HTR-8/SVneo (cell line): Measurements from ENCODE around the gene GUCY2F.

Source experiments
- DNase-seq: peaks from one replicate; pipeline ENCODE4 v3.0.0; 2011; ENCODE audit warnings: low spot score, mixed read lengths; ENCODE audit not compliant: insufficient read length
- FAIRE-seq: peaks from 2 replicates; lab custom pipeline; 2011; peaks lifted over from hg19 to GRCh38; lab: Jason Lieb, UNC

Gene GUCY2F

DNA sequence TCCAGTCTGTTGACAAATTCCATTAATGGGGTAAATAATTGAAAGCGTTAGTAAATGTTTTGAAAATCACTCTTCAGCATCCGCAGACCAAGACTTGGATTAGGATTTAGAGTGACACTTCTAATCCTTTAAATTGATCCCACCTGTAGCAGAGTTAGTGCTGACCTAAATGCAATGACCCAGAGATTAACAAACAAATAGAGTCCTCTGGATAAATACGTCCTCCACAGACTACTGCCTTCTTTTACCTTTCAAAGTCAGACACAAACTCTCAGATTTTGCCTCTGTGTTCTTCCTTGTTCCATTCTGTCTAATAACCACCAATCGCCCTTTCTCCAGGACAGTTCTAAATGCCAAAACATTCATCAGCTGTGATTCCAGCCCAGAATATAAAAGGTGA lies at the start of gene GUCY2F:
TSS of gene GUCY2F (minus strand) at position 101 of the 400 bp plus-strand sequence. CDS start 6,150 bp downstream, outside the sequence.
- DNase-seq = no peak
- FAIRE-seq = no peak

DNA sequence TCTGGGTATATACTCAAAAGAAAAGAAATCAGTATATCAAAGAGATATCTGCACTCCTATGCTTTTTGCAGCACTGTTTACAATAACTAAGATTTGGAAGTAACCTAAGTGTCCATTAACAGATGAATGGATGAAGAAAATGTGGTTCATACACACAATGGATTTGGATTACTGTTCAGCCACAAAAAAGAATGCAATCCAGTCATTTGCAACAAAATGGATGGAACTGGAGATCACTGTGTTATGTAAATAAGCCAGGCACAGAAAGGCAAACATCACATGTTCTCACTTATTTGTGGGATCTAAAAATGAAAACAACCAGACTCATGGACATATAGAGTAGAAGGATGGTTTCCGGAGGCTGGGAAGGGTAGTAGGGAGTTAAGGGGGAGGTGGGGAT lies 37.1 kb upstream of the GUCY2F start:
- FAIRE-seq = no peak
- no peak for DNase-seq

DNA sequence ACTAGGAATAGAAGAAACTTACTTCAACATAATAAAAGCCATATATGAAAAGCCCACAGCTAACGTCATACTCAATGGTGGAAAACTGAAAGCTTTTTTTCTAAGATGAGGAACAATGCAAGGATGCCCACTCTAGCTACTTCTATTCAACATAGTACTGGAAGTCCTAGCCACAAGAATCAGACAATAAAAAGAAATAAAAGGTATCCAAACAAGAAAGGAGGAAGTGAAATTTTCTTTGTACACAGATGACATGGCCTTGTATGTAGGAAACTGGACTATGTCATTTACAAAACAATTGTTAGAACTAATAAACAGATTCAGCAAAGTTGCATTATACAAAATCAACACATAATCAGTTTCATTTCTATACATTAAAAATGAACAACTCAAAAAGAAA lies 29.2 kb upstream of the GUCY2F start:
- FAIRE-seq = no peak
- DNase-seq = no peak

DNA sequence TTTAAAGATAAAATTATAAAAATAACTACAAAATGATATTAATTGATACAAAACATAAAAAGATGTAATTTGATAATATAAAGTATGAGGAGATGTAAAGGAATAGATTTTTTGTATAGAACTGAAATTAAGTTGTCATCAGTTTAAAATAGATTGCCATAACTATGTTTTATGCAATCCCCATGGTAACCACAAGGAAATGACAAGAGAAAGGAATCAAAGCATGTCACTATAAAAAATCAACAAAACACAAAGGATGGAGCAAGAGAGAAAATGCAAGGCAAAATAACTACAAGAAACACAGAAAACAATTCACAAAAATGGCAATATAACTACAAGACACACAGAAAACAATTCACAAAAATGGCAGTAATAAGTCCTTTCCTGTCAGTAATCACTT lies 27.0 kb upstream of the GUCY2F start:
- FAIRE-seq (no peak), DNase-seq (no peak)

DNA sequence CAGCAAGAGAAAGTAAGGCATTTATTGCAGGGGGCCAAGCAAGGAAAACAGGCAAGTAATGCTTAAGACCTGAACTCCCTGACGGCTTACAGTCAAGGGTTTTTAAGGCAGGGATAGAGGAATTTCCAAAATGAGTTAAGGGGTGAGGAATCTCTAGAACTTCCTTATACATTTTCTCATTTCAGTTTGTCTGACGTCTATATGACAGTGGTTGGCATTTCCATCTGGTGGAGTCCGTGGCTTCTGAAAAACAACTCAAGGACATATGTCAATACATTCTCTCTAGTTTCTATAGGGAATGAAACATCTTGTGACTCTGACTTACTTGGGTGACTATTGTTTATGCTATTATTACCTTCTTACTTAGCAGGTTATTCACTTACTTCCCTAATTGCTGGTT lies 19.3 kb upstream of the GUCY2F start:
- FAIRE-seq (no peak), DNase-seq (no peak)

DNA sequence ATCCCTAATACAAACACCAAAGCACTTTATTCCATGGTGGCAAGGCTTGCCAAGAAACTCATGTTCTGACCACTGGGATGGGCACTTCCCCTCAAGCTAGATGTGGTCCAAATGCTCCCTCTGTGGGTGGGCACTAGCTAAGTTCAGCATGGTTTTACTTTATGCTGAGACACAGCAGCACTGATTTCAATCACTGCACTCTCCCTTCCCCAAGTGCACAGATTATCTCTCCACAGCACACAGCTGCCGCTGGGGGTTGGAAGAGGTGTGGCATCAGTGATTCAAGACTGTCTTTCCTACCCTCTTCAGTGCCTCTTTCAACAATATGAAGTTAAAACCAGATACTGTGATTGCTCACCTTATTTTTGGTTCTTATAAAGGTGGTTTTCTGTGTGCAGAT lies 16.5 kb upstream of the GUCY2F start:
- FAIRE-seq (no peak), DNase-seq (no peak)

DNA sequence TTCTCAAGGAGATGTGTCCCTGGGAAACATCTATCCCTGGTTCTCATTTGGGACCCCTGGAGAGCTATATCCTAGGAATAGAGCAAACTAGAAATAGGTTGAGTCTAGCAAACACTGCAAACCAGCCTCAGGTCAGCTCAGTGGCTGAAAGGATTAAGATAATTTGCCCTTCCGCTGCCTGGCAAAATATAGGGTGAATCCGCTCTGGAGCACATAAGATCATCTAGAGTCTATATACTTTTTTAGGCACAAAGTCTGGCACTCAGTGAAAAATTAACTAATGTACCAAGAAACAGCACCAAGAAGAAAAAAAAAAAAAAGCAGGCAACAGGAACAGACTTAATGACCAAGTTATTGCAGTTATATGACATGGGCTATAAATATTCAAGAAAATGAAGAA lies 7.3 kb upstream of the GUCY2F start:
- FAIRE-seq (no peak), DNase-seq (no peak)

DNA sequence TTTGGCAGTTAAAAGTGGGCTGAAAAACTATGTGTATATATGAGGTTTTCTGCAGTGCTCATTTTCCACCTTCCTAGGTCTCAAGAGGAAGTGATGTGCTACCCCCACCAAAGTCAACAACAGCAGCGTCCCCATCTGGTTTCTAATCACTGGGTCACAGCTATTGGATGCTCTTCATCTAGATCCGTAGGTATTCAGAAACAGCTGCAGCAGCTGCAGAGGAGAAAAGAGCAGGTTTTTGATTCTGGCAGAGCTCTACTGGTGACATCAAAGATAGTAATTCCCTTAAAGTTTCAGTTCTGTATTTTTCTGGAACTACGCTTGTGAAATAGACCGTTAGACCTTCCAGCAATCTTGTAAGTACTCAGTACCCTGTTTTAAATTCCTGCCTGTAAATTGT lies 5.8 kb upstream of the GUCY2F start:
- FAIRE-seq (no peak), DNase-seq (no peak)

DNA sequence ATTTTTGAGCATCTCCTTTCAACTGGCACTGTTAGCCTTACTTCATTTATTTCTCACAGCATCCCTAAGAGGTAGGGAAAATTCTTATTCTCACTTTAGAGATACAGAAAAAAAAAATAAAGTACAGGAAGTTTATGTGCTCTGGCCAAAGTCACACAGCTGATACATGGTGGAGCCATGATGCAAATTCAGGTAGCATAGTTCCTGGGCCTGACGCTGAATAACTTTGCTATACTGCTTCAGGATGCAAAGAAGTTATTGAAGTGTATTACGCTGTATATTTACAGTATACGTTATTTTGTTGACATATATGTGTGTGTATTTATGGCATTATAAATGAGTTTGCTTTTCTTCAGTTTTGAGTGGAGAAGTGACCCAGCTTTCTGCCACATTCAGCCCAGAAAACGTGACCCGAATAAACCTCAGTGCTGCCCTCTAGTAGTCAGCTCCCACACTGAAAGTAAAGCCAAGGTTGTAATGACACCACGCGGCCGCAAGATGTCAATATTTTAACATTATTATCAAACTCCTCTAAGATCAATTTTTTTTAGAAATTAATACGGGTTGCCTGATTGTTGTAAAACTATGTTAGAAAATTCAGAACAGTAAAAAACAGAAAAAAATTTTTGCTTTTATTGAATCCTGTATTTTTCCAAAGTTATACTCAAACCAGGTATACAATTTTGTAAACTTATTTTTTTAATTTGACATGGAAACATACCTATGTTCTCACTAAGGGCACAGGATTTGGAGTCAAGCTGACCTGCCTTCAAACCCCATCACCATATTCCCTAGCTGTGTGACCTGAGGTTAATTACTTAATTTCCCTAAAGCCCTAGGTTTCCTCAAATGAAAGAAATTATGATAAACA lies 3.8 kb upstream of the GUCY2F start:
- peak; percentile 0 for DNase-seq
- no peak for FAIRE-seq

DNA sequence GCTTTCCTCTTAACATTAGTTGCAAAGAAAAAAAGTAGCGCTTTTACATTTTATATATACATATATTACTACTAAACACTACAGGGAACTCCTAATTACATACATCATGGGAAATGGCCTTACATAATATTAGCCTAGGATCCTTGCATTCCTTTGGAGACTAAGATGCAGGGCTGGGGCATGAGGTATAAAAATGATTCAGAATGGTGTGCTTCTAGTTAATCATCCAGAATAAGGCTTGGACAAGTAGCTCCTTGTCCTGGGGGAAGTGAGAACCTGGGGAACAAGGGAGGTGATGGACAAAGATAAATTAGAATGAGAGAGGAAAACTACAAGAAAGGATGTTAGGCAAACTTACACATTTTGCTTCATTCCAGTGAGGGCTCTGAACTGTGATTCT lies 3.0 kb upstream of the GUCY2F start:
- DNase-seq (no peak), FAIRE-seq (no peak)

DNA sequence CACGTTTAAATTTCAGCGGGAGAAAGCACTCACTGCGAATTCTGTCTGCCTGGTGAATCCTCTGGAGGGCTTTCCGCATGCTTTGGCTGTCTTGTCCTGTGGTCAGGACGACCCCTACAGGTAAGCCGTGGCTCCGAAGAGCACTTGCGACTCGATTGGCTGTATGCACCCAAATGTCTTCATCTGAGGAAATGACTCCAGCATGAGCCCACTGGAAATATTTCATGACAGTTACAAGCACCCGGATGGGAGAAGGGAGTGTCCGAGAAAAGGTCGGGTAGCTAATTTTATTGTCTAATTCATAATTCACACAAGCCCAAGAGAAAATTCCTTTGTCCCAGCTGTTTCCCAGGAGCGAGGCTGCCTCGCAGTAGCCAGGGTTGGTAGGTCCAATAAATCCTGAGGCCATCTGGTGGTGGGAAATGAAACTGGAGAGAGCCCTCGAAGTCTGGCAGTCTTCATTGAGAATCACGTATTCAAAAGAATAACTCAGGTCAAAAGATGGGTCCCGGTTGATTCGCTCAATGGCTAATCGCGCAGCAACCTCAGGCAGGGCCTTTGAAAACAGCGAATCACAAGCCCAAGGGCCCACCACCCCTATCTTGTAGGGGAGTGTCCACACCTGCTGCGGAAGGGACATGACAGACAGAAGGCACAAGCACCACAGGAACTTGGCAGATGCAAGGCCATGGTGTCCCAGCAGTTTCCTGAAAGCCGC lies 6.6 kb downstream of the GUCY2F start:
- DNase-seq = peak; percentile 3
- FAIRE-seq = no peak

DNA sequence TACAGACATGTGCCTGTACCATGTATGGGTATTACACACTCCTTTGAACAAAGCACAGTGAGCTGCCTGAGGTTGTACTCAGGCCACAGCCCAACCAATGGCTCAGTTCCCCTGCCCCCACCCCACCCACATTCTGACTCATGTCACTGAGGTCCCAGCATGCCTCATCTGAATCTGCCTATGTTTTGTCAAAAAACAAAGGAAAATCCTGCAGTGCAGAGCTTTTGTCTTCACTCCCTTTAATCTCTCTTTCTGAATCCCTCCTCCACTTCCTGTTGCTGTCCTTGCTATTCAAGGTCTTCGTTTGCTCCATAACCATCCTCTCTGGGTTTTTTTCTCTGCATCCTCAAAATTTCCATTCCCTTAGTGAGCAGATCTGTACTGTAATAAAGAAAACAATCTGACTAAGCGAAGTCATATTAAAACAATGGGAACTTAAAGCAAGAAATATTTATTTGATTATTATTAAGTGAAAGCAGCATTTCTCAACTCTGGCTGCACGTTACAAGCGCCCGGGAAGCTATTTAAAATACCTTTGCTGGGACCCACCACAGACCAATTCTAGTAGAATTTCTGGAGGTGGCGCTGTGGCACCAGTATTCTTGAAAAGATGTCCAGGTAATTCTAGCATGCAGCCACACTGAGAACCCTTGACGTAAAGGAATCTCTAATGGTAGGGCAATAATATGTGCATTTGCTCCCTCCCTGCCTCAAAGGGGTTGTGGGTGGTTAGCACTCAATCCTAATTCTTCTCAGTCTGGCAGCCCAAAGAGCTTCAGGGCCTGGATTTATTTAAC lies 8.7 kb downstream of the GUCY2F start:
- DNase-seq (no peak), FAIRE-seq (no peak)

DNA sequence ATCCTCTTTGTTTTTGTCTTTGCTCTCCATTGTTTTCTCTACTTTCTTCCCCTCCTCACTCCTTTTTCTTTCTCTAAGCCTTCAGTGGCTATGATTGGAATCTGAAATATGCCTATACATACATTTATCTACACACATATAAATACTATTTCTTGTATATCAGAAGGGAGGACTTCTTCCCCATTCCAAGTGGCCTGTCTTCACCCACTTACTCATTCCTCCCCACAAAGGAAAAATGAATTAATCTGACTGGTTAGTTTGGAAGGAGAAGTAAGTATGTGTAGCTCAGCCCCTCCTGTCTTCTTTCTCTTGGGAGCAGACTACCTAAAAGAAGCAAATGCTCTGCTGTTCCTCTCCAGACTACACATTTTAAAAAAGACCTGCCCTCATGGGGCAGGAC lies 17.7 kb downstream of the GUCY2F start:
- FAIRE-seq = no peak
- no peak for DNase-seq

DNA sequence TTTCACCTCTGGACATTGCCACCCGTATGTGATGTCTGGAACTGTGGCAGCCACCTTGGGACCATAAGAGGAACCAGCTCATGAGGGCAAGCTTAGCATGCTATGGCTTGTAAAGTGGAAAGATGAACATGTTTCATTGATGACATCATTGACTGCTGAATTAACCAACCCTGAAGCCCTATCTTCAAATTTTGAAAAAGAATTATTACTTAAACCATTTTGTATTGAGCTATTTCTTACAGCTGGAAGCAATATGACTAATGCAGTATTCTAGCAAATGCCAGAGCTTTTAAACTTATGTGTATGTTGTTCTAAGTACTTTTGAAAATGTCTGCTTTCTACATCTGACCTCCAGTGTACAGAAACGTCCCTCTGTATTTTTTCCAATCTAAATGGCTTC lies 18.1 kb downstream of the GUCY2F start:
- DNase-seq (no peak), FAIRE-seq (no peak)

DNA sequence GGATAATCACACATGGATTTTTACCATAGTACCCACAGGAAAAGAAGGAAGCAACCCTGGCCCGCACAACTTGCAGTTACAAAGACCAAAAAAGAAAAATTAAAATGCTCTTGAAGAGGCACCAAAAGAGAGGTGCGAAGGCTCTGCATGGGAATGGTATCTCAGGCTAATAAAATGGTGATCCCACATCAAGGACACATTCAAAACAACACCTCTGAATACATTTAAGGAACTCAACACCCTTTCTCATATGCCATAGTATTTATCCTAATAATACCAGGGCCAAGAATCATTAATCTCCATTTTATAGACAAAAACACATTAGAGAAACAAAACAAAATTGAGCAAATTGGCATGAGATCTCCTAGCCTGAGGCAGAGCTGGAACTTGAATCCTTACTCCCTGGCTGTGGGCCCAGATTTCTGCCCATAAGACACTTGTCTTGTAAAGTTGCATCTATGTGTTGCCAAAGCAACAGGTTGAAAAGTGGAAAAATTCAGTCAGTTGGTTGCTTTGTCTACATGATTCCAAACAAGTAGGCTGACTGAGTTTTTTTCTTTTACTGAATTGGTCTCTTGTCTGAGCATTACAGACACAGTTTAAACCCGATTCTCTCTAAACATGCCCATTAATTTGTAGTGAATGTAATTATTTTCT lies 33.5 kb downstream of the GUCY2F start:
- DNase-seq (no peak), FAIRE-seq (no peak)

DNA sequence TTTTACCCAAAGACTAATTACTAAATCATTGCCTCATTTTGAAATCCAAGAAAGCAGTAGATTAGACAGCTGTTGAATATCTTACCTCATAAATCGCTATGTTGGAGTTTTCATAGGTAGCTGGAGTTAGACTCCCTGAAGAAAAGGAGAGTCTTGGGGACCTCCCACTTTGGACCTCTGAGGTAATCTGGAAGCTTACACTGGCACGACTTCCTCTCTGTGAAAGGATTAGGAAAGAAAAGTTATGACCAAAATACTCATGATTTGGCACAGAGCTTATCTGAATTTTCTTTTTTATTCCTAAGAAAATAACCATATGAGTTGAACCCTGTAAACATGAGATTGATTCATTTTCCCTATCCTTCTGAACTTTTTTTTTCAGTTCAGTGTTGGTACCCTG lies 40.6 kb downstream of the GUCY2F start:
- DNase-seq (no peak), FAIRE-seq (no peak)

DNA sequence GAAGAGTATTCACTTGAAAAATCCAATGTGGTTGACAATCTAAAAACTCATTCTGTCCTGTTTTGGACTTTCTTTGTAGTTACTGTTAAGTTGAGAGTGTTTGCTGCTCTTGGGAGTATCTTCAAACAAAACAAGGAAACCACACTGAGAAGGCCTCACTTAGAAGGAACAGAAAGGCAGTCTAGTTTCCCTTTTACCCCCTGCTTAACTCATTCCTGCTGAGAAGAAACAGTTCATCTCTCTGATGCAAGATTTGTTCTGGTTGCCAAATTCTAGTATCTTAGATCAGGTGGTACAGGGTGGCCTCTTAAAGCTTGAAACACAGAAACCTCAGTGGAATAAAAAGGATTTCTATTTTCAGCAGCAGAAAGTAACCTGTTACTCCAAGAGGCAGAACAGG lies 41.4 kb downstream of the GUCY2F start:
- FAIRE-seq = no peak
- DNase-seq = no peak

DNA sequence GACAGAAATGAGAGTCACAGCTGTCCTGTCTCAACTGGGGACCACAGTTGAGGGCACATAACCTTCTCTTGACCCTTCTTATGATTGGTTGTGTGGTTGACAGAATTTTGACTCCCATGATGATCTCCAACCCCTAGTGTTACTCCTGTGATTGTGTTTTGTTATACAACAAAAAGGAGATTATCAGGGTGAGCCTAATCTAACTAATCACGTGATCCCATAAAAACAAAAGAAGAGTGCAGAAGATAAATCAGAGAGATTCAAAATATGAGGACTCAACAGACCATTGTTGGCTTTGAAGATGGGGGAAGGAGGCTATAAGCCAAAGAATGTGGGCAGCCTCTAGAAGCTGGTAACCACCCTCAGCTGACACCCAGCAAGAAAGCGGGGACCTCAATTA lies 72.7 kb downstream of the GUCY2F start:
- no peak for DNase-seq
- FAIRE-seq = no peak

DNA sequence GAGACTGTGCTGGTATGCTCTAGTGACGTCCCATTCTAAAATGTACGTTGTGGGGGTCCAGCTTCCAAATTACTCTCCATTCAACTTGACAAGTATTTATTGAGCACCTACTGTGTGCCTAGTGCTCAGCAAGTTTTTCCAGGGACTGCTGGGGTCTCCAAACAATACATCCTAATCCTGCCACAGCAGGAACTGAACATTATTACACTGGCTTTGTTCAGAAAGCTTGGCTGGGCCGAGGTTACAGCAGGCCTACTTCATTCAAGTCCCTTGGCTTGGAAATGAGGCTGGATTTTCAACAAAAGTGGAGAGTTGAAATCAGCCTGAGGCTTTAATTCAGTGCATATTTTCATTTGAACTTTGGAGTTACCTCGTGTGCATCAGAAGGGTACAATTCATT lies 78.0 kb downstream of the GUCY2F start:
- DNase-seq = no peak
- no peak for FAIRE-seq

DNA sequence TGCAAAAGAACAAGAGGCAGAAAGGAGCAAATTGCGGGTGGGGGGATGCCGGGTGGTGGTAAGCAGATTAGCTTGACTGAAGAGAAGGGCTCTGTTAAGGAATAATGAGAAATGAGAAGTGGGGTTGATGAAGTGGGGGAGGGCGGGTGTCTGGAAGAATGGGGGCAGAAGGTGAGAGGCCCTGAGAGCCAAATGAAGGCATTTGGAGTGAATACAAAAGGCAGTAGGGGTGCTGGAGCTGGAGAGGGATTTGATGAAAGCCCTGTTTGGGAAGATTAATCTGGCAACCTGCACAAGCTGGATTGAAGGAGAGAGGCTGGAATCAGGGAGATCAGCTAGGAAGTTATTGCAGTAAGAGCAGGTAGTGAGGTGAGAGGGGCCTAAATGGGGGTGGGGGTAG lies 82.1 kb downstream of the GUCY2F start:
- FAIRE-seq (no peak), DNase-seq (no peak)
